GM21619 (cell line): ENCODE data around the gene RBP5.

ENCODE experiments used
- ATAC-seq: cut with Tn5 transposase; IDR thresholded peaks from one replicate; pipeline ENCODE4 v1.9.1; 2021; ENCODE audit not compliant: unreplicated experiment

RBP5 gene

DNA sequence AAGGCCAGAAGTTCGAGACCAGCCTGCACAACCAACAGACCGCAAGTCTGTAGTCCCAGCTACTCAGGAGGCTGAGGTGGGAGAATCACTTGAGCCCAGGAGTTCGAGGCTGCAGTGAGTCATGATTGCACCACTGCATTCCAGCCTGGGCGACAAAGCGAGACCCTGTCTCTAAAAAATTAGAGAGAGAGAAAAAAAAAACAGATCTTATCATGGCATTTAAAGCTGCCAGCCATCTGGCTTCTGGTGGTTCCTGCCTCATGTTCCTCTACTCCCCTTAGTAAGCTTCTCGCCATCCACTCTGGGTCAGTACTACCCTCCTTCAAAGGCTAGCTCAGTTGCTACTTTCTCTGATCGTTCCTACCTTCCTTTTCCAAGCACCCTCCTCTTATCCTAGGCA is 17.5 kb upstream of the RBP5 start:
- ATAC-seq = no peak

DNA sequence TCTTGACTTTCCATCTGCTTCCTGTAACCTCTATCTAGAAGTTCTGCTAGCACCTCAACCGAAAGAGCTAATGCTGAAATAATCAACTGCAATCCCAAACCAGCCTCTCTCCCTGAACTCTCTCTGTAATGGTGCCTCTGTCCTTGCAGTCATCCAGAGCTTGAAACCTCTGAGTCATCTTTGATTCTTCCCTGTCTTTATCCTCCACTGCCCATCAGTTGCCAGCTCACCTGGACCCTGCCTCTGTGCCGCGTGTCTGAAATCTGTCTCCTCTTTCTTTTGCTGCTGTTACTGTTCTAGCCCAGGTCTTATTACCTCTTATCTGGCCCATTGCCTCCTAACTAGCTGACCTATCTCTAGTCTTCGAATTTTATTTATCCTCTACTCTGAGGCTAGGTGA is 17.0 kb upstream of the RBP5 start:
- ATAC-seq = no peak

DNA sequence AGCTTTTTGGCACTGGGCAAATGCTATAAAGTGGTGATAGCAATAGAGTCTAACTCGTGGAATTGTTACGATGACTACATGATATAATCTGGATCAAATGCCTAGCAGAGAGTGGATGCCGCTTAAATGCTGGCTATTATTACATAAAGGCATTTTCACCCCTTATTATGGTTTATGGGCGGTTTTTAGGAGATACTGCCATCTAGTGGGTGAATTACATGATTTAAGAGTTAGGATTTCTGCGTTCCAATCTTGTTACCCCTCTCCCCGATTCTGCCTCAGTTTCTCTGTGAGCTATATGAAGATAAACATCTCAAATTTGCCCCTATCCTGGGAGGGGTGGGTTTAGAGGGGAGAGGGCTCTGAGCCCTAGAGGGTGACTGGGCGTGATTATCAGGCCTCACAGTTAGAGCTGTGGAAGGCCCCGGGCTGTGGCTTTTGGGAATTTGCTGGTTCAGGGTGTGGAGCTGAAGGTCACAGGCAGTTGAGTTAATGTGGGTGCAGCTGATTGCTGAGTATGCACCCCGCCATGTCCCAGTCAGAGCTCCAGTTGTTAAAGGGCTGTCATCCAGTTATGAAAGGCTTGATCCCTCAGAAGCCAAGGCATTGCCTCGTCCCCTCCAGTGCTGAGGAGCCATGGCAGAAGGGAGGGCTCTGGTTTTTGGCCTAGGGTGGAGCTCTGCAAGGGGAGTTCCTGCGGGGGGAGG is 15.9 kb upstream of the RBP5 start:
- ATAC-seq = no peak

DNA sequence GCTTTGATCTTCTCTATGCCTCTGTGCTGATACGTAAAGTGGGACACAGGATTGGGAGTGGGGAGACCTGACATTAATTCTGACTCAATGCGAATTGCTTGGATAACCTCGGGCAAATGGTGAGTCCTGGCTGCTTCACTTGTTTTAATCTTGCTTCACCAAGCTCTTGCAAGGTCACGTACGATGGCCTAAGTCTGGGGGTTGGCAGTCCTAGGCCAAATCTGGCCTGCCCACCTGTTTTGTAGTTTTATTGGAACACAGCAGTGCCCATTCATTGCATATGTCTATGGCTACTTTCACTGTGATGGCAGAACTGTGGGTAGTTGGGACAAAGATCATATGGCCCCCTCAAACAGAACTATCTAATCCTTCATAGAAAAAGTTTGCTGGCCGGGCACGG is 14.9 kb upstream of the RBP5 start:
- ATAC-seq = no peak

DNA sequence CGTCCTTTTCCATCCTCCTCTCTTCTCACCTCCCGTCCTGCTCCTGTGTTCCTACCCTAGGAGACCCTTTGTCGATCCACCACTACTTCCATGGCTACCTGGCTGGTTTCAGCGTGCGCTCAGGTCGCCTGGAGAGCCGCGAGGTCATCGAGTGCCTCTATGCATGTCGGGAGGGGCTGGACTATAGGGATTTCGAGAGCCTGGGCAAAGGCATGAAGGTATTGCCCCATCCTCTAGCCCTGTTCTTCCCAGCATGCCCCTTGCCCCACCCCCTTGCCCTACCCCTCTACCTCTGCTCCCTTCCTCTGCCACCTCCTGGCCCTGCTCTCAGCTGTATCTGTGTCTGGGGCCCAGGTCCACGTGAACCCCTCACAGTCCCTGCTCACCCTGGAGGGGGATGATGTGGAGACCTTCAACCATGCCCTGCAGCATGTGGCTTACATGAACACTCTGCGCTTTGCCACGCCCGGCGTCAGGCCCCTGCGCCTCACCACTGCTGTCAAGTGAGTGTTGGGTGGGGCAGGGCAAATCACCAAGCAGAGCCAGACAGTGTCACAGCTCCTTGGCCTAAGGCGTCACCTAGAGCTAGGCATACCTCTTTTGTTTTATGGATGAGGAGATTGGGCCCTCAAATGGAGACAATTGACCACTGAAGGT is 14.2 kb upstream of the RBP5 start:
- ATAC-seq = no peak

DNA sequence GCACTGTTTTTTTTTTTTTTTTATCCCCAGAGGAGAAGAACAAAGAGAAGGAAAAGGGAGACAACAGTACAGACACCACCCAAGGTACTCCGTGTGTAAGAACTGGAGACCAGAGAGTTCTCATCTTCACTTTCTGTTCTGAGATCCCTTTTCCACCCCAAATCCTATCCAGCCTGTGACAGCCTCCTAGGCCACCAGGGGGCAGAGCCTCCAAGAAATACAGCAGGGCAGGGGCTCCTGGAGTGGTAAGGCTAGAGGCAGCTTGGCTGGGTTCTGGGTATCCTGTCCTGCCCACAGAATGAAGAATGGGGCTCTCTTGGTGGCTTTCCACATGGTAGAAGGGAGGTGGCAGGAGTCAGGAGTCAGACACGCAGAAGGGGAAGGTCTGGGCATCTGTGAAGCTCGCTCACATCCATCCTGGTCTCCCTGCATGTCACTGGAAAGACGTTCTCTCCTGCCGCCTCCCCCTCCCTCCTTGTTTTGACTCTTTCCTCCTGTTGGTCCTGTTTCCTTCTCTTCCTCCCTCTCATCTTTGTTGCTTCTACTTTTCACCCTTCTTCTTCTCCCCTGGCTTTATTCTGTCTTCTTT is 13.5 kb upstream of the RBP5 start:
- ATAC-seq = no peak

DNA sequence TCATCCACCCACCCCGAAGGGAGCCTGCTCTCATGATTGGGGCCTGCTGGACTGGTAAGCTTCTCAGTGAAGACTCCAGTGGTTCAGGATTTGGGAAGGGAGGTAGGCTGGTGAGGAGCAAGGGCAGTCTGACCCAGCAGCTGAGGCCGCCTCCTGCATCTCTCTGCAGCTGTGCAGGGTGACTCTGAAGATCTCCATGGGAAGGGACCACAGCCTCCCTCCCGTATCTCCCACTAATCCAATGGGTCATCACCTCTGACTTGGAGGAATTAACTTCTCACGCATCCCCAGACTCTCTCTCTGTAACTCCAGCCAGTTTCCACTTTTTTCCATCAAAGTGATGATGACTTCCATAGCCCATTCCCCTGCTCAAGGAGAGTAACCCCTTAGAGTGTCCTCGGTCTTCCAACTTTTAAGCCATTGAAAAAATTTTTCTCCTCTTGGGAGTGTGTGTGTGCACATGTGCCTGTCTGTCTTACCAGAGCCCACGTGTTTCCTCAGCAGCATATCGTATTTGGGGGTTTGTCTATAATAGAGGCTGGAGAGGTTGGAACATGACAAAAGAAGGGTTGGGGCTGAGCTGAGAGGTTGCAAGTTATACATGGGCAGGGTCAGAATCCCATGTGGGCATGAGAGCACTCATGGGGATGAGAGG is 12.8 kb upstream of the RBP5 start:
- no peak for ATAC-seq

DNA sequence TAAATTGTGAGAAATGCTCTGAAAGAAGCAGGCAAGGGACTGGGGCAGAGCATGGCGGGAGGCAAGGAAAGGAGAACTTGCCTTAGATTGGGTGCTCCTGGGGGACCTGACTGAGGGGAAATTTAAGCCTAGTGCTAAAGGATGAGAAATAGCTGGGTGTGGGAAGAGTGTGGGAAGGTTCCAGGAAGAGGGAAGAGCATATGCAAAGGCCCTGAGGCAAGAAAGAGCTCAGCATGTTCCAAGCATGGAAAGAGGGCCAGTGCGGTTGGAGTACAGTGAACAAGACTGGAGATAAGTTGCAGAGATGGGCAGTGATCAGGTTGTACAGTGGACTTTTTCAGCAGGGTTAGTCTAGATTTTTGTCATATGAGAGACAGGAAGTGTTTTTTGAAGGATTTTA is 10.5 kb upstream of the RBP5 start:
- no peak for ATAC-seq

DNA sequence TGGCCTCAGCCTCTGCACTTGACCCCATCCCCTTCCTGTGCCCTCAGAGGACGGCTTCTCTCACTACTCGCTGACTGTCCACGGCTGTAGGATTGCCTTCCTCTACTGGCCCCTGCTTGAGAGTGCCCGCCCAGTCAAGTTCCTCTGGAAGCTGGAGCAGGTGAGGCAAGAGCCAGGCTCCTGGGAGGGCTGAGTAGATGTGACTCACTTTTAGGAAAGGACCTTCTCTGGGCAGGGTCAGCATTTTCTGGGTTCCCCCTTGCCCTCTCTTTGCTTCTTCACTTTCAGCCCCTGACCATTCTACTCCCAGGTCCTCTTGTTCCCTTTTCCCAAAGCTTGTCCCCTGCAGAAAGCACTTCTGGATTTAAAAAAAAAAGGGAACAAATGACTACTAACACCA is 9.2 kb upstream of the RBP5 start:
- no peak for ATAC-seq

DNA sequence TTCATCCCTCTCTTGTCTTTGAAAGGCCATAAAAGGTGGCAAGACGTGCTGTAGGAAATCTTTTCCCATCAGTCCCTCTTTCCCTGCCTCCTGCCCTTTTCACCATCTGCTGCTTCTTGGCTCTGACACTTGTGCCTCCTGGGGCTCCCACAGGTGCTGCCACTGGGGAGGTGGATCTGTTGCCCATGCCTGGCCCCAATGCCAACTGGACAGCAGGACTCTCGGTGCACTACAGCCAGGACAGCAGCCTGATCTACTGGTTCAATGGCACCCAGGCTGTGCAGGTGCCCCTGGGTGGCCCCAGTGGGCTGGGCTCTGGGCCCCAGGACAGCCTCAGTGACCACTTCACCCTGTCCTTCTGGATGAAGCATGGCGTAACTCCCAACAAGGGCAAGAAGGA is 8.0 kb upstream of the RBP5 start:
- ATAC-seq = no peak

DNA sequence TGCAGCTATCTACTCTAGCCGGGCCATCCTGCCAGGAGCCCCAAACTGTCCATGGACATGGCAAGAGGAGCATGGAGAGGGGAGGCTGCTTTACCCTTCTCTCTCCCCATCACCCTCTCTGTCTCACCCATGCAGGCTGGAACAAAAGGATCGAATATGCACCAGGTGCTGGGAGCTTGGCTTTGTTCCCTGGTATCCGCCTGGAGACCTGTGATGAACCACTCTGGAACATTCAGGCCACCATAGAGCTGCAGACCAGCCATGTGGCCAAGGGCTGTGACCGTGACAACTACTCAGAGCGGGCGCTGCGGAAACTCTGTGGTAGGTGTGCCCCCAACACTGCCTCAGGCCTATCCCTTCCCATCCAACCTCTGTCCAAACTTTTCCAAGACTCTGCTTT is 7.4 kb upstream of the RBP5 start:
- no peak for ATAC-seq

DNA sequence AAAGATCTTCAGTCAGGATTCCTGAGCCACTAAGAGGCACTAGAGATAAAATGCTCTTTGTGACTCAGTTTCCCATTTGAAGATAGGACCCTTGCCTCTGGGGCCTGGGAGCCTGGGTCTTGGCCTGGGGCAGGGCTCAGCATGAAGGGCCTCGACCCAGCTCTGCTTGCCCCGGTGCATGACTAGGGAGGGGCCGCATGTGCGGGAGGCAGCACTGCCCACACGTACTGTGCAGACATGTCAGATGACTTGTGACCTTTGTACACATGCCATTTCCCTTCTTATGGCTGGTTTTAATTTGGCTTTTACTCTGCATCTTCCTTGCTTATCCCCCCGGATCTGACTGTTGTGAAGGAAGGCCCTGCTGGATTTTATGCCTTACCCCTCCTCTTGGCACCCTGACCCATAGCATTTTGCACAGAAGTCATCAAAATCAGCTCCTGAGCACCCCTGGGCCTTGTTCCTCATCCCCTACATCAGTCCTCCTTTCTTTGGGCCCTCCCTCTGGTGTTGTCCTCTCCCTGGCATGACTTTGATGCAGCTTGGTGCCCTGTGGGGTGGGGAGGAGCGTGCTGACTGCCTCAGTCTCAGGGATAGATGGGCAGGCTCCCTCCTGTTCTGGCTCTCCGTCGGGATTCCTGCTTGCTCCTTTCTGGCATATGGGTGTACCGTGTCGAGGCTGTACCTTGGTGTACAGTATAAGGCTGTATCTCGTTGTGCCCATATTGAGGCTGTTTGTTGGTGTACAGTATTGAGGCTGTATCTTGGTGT is 5.9 kb upstream of the RBP5 start:
- no peak for ATAC-seq

DNA sequence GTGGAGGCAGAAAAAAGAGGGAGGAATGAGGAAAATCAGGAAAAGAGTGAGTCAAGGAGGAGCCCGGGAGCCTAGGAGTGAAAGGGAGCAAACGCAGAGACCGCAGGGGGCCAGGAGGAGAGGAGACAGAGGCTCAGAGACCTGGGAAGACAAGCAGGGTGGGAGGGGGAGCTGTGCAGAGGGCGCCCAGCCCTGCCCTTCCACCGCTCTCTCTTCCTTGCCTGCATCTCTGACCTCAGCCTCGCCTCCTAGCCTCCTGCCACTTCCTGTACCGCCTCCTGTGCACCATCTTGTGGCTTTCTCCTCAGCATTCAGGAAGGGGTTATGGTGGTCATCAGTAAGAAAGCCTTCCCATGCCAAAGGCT is 2.8 kb upstream of the RBP5 start:
- ATAC-seq = no peak

DNA sequence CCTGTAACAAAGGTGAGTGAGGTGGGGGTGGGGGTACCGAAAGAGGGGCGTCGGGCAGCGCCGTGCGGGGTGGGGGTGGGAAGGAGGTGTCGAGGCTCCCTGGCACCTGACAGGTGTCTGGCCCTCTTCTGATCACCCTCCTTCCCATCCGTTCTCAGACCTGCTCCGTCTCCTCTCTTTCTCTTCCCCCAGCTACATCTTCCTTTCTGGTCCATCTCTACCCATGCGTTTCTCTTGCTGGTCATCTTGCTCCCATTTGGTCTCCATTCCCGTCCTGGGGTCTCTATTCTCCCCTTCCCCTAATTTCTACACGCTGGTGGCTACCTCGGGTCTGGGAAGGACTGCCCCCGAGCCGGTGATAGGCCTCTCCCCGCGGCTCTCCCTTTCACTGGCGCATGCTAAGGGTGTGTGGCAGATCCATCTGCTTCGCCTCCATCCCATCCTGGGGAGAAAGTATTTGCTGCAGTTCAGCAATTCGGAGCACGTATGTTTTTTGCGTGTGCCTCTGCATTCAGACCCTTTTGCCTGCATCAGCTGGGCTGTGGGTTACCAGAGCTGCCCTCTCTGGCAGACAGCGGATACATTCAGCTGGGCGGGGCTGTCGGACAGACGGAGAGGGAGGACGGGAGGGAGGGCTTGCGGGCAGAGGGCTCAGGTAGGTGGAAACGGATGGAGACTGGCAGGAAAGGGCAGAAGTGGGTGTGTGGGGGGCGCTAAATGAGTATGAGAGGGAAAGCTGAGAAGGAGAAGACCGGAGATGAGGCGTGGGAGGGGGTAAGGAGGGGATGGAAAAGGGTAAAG is 2.2 kb upstream of the RBP5 start:
- ATAC-seq = peak; percentile 38

DNA sequence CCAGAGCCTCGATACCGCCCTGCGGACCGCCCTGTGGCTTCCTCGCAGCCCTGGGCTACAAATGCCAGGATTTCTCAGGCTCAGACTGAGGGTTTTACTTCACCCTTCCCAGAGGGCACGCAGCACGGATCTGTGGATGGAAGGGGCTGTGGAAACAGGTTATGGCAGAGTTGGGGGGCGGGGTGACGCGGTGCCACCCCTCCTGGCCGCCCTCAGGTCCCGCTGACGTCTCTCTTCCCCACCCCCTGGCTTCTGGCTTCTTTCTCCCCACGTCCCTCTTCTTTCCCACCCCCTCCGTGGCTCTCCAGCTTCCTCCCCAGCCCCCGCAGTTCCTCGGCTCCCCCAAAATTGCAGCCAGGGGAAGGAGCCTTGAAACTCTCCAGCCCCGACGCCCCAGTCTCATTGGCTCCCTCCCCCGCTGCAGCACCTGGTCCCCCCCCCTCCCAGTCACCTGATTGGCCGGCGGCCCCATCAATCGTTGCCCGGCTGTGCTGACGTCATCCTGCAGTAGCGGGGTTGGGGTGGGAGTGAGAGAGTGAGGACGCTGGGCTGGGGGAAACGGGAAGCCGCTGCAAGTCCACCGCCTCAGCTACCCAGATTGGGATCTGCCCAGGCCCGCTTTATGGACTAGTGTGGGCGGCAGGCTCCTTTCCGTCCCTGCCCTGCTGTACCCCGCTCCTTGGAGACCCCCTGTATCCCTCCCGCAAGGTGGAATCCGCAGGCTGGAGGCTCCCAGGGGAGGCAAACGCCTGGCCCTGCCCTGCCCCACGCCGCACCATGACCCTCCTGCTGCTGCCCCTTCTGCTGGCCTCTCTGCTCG is 1.4 kb upstream of the RBP5 start, which contains the start of gene CLSTN3:
Gene CLSTN3, plus strand, starts transcription at position 500 of the 820 bp plus-strand sequence. Its CDS starts 278 bp downstream, at position 778.
- peak; percentile 68 for ATAC-seq

DNA sequence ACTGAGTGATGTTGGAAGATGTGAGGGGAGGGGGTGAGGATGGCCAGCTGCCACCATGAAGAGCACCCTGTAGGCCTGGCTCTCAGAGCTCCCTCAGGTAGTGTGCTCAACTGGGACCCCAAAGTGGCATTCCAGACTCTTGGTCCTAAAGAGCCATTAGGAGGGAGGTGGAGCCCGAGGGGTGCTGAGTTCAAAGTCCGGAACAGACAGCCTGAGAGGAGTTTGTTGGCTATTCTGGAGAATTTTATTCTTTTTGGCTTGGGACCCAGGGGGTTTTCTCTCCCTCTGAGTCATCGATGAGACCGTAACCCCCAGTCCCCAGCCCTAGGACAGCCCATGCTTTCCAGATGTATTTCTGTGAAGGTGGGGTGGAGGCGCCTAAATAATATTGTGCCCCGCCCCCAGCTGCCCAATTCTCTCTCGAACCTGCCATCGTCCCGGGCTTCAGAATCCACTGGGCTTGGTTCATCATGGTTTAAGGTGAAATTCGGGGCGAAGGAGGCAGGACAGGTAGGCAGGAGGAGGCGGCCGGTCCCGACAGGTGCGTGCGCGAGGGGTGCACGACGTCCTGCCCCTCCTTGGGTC is 690 bp upstream of the RBP5 start:
- ATAC-seq = peak; percentile 22

DNA sequence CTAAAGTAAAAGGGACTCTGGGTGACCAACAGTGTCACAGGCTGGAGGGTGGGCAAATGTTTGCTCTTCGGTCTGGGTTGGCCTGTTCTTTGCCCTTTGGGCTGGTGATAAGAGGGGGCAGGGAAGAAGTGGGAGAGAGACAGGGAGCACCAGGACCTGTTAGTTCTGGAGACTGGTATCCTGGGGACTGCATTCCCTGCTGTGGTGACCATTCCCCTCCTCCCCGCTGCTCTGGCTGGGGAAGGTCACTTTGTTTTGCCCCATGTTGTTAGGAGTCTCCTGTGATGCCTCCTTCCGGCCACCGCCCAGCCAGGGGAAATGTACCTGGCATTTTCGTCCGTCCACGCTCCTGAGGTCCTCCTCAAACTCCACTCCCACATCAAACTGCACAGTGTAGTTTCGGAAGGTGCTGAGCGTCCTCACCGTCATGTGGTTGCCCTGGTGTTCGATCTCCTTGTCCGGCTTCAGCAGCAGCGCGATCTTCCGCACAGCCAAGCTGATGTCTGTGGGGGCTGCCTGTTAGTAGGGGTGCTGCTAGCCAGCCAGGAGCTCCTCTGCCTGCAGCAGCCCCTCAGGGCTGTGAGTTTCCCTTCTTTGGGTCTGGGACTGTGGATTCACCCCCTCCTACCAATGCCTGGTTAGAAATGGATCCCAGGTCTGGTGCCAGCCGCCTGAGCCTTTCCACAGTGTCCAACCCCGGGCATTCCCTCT is 618 bp downstream of the RBP5 start:
- ATAC-seq = no peak

DNA sequence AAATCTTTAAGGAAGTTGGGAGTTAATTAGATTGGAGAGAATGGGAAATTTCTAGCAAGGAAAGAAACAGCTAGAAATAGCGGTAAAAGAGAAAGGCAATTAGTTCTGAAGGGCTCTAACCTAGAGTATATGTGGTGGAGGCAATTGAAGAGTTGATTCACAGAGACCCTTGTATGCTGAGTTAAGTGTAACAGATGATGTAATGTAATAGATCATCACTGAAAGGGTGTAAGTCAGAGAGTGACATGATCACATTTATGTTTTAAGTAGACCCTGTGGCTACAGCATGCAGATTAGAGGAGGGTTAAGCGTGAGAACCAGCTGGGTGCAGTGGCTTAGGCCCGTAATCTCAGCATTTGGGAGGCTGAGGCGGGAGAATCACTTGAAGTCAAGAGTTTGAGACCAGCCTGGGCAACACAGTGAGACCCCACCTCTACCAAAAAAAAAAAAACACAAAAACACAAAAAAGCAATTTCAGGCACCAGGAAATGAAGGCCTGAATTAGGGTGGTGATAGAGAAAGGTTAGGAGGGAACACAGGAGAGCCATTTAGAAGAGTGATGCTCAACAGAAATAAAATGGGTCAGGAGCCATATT is 3.0 kb downstream of the RBP5 start:
- no peak for ATAC-seq
